GM21786 (cell line): ENCODE data around the gene OR10P1.
"Not testable (repeated sequence)": the region's sequence is repeated elsewhere in the genome, so short reads cannot be mapped to it uniquely, and the experiment has no call there.

Experiments used
- ATAC-seq: cut with Tn5 transposase; IDR thresholded peaks from one replicate; pipeline ENCODE4 v1.9.1; 2021; ENCODE audit not compliant: unreplicated experiment

OR10P1 gene, protein sequence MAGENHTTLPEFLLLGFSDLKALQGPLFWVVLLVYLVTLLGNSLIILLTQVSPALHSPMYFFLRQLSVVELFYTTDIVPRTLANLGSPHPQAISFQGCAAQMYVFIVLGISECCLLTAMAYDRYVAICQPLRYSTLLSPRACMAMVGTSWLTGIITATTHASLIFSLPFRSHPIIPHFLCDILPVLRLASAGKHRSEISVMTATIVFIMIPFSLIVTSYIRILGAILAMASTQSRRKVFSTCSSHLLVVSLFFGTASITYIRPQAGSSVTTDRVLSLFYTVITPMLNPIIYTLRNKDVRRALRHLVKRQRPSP

DNA sequence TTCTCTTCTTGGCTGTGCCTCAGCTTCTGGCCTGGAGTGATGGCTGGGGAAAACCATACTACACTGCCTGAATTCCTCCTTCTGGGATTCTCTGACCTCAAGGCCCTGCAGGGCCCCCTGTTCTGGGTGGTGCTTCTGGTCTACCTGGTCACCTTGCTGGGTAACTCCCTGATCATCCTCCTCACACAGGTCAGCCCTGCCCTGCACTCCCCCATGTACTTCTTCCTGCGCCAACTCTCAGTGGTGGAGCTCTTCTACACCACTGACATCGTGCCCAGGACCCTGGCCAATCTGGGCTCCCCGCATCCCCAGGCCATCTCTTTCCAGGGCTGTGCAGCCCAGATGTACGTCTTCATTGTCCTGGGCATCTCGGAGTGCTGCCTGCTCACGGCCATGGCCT is at the start of gene OR10P1:
OR10P1 (plus strand) TSS at position 40 of the 400 bp plus-strand sequence; CDS start at position 40, 0 bp downstream.
- ATAC-seq = no peak

DNA sequence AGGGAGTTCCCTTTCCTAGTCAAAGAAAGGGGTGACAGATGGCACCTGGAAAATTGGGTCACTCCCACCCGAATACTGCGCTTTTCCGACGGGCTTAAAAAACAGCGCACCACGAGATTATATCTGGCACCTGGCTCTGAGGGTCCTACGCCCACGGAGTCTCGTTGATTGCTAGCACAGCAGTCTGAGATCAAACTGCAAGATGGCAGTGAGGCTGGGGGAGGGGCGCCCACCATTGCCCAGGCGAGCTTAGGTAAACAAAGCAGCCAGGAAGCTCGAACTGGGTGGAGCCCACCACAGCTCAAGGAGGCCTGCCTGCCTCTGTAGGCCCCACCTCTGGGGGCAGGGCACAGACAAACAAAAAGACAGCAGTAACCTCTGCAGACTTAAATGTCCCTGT is 46.5 kb upstream of the OR10P1 start:
- not testable (repeated sequence) for ATAC-seq

DNA sequence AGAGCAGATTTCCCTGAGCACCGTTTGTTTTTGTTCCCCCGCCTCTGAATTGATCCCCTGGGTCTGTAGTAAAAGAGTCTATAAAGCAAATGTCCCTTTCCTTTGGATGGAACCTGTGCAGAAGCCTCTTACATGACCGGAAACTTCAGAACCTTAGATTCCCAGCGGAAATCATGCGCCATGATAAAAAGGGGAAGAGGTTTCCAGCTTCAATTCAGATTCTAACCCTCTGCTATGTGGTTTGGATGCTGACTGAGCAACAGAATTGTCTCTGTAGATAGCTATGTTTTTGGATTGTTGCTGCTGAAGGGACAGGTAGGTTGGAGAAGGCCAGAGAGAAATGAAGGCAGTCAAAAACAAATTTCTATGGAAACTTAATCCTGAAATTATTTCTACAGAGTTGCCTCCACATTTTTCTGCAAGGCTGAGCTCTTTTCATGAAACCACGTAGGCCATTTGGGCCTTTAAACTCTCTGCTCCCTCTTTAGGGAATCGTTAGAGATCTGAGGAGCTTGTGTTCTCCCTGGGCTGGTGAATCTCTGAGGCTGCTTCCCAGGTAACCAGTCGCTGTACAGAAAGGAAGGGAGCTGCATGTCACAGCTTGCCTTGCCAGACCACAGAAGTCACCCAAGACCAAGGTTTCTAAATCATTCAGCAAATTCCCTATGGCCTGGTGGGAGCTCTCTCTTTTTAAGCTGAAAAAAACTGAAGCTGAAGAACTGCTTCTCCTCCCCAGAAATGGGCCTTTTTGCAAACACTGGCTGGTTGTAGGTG is 28.7 kb upstream of the OR10P1 start:
- ATAC-seq = no peak

DNA sequence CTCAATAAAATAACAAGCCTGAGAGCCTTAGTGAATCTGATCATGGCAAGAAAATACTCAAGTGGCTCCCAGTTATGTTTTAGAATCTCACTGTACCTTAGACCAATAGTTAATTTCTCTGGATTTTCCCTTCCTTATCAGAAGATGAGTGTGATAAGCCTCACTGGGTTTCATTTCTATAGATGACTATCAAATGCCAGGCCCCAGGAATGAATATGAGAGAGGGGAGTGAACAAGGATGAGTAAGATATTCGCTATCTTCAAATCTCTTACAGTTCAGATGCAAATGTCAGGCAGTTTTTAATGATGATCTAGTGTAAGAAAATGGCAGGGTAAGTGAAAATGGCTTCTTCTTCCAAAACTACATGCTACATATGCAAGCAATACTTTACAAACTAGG is 26.1 kb upstream of the OR10P1 start:
- no peak for ATAC-seq

DNA sequence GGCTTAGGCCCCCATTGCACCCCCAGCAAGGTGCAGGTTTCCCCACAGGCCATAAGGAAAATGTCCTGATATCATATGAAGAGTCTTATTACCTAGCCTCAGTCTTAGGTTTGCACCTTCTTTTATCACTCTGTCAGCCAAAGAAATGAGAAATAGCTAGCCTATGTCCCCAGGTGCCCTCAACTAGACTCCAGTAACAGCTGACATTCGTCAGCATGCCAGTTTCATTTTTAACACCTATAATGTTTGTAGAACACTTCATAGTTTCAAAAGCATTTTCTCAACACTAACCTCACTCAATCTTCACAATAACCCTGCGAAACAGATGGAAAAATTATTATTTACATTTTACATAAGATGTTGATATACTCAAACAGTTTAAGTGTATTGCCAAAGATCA is 24.0 kb upstream of the OR10P1 start:
- ATAC-seq = no peak

DNA sequence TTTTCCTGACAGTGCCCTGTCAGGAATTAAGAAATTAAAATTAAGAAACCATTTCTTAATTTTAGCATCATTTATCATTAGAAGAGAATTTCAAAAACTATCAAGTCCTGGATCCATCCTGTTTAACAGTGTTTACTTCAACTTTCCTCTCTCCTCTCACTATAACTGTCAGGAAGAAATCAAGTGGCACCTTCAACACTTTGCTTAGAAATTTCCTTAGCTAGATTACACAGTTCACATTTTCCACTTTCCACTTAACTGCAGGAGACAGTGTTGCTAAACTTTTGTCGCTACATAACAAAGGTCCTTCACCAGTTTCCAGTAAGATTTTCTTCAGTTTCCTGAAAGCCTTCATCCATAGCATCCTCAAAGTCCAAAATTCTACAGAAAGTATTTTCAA is 21.9 kb upstream of the OR10P1 start:
- no peak for ATAC-seq

DNA sequence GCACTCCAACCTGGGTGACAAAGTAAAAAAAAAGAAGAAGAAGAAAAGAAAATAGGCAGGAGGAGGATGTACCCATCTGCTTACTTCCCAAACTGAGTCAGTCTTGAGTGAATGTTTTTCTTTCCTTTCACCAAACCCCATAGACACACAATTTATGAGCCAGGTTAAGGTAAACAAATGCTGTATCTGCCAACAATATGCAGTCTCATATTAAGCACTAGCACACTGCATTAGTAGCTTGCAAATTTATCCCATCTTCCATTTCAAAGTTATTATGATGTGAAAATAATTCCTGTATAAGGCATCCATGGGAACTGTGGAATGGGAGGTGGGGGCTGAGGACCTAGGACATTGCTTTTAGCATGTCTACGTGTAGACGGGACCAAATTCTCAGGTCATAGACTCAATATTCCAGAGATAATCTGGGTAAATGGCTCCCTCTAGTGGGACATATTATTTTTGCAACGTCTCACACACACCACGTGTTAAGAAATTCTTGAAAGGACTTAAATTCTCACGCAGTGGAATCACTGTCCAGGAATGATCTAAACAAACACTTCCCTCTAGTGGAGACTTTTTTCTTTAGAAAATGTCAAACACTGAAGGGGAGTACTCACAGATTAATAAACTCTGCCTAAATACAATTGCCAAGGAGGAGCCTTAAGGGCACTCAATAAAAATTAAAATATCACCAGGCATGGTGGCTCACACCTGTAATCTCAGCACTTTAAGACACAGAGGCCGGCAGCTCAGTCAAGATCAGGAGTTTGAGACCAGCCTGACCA is 17.1 kb upstream of the OR10P1 start:
- ATAC-seq = peak; percentile 85

DNA sequence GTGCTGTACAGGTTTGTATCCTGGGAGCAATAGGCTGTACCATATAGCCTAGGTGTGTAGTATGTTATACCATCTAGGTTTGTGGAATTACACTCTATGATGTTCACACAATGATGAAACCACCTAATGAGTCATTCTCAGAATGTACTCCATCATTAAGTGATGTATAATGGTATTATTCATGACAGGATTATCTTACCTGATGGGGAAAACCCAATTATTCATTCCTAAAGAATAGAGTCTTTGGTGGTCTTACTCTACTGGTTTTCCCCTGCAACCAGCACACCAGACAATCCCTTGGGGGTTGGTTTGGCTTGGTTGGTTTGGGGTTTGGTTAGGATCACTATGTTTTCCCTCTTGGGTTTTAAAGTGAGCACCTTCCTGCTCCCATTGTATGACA is 12.6 kb upstream of the OR10P1 start:
- no peak for ATAC-seq

DNA sequence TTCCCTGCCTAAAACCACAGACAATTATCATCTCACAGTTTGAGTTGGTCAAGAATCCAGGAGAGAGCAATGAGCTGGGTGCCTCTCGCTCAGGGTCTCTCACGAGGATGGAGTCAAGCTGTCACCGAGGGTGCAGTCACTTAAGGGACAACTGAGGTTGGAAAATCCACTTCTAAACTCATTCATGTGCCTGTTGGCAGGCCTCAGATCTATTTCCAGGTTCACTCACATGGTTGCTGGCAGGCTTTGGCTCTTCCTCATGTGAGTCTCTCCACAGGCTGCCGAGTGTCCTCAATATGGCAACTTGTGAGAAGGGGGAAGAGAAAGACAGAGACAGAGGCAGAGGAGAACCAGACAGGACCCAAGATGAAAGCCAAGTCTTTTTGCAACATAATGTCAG is 10.5 kb upstream of the OR10P1 start:
- no peak for ATAC-seq

DNA sequence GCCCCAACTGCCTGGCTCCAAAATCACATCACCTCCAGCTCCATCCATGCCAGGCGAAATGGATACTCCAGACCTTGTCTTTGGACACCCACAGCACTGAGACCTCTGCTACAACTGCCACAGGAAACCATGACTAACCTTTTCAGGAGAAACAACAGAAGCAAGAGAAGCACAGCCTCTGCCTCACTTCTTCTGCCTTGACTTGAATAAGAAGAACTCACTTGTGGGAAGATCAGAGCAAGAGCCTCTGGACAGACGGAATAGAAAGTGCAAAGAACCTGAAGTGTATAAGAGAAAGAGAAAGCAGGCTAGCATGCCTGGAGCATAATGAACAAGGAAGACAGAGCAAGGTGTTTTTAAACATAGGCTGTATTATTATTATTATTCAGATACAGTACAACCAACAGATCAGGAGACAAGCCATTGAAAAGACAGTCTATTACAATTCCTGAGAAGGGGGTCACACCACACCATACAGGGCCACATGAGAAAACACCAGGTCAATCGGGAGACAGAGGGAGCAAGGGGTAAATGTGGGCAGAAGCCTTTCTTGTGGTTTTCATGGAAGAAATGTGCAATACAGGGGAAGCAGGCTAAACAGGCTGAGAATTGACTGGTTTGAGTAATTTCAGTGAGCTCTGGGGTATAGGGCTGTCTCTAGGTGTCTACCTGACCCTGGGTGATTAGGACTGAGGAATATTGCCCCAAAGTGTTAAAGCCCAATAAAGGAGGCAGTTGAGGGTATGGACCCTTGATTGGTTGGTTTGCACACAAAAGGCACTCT is 7.4 kb upstream of the OR10P1 start:
- ATAC-seq = no peak

DNA sequence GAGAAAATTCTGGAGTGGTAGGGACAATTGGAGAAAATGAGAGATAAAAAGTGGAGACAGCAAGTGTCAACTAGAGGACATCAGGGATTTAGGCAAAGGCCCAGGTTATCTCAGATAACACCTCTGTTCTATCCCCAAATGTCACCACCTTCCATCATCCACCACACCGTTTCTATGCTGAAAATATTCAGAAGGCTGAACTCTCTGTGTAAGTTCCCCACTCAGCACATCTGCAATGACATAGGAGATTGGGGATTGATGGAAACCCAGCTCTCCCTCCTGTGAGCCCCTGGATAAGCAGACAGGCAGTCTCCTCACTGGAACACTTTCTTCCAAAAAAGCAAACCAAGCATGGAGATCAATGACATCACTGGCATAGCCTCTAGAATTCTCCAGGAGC is 5.6 kb upstream of the OR10P1 start:
- ATAC-seq = no peak

DNA sequence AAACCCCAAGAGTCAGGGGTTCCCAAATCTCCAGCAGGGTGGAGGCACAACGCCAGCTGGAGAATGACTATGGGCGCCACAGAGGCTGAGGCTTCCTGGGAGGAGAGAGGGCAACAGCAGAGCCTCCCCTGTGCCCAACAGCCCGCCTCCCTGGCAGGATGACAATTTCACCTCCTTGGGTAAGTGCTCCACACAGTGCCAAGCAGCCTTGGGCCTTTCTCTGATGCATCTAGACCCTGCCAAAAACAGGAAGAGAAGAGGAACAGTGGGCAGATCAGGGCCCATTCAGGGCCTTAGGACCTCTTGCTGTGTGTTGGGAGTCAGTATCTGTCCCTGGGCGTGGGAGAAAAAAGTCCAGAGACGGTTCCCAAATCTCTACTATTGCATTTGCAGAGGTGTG is 5.0 kb upstream of the OR10P1 start:
- no peak for ATAC-seq

DNA sequence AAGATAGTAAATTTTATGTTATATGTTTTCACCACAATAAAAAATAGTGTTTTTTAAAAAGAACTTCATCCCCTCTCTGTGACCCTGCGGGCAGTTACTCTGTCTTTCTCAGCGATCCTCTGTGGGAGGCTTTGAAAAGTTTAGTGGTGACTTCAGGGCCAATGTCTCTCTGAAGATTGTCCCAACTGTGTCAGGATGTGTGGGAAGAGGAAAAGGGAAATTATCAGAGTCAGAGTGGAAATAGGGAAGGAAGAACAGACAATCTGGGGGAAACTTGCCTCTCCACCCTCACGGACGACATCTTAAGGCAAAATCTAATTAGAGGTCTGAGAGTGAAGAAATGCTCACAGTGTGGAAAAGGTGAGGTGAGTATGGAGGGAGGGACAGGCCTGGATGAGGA is 3.5 kb upstream of the OR10P1 start:
- ATAC-seq = no peak

DNA sequence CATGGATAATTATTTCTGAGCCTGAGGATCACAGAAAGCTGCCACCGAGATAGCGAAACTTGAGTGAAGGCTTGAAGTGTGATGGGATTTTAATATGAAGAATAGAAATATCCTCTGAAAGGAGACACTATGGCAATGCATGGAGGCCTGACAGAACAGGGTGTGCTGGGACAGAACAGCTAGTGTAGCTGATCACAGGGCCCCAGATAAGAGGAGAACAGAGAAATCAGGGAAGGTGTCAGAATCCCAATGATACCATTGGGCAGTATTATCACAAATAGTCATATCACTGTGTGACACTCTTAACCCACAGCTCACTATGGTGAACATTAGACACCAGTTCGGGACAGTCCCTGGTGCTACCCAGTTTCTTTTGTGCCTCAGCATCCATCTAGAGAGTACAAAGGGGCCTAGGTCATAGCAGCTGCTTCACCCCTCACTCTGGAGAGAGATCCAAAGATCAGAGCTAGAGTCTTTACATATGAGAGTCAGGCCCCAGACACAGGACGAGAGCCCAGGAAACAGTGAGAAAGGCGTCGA is 506 bp upstream of the OR10P1 start:
- no peak for ATAC-seq

DNA sequence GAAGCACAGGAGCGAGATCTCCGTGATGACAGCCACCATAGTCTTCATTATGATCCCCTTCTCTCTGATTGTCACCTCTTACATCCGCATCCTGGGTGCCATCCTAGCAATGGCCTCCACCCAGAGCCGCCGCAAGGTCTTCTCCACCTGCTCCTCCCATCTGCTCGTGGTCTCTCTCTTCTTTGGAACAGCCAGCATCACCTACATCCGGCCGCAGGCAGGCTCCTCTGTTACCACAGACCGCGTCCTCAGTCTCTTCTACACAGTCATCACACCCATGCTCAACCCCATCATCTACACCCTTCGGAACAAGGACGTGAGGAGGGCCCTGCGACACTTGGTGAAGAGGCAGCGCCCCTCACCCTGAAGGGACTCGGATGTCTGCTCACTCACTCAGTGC is 775 bp downstream of the OR10P1 start:
- ATAC-seq = no peak

DNA sequence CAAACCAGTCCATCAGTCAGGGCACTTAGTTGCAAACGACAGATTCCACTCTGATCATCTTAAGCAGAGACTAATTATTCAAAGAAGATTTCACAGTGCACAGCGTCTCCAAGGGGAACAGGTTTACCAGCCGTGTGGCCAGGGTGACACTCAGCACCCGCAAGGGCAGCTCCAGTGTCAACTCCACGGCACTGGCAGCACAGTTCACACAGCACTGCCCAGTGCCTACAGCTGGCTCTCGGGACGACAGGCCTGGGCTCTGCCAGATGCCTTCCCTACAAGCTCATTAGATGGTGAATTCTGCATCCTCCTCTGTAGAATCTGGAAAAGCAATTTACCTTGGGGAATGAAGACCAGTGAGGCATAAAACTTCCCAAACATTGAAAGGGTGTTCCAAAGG is 4.9 kb downstream of the OR10P1 start:
- ATAC-seq = no peak

DNA sequence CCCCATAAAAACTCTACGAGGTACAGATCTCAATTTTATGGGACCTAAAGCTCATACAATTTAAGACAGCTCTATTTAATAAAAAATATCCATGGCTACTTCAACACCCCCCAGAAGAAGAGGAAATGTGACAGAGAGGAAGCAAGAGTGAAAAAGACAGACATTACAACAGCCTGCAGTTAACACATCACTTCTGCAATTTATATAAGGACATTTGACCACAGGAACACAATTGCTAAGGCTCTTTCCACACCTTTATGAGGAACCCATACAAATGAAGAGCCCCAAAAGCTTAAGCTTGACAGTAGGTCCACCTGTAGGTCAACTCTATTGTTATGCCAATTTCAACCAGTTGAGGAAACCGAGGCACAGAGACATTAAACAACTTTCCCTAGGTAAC is 5.6 kb downstream of the OR10P1 start:
- ATAC-seq = no peak

DNA sequence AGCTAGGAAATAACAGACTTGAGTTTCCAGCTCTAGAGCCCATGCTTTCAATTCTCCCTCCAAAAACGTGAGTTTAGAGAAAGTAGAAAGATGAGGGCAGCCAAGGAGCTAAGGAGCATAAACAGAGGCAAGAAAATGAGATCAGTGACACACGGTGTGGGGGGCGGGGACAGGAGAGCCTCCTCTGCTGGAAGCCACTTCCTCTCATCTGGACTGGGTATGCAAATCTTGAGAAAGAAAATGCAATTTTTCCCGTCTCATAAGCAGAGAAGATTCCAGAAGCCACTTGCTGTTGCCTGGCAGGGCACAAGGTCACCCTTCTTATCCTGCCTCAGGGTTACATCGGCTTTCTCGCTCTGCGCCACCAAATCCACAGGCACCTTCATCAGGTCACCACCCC is 6.0 kb downstream of the OR10P1 start:
- no peak for ATAC-seq

DNA sequence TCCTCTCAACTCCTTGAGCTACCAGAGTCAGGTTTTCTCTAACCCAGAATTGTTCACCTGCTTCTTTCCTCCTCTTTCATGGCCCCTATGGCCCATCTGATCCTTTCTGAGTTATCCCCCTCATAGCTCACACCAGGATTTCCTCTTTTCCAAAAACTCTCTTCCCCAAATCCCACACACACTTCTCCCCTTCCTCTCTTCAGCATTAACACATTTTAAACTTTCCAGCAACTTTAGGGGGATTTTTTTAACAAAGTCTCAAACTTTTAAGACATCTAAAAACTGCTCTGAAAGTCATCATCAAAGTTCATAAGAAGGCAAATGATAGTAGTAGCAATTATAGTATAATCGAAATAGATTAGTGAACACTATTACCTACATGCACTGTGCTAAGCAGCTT is 7.9 kb downstream of the OR10P1 start:
- no peak for ATAC-seq

DNA sequence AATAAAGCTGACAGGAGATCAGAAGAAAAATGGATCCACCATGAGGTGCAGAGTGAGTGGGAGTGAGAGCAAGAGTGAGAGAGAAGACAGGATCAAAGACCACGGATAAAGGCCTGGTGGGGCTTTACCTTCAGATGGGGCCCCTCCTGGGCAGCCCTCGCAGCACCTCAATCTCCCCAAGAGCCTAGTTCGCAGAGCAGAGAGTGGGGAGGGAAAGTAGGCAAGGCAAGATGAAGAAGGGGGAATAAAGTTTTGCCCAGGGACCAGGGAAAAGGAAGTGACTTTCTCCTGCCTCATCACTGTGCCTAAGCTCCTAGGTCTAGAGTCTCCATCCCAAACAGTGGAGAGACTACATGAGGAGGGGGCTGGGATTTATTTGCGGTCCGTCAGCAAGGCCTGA is 10.3 kb downstream of the OR10P1 start:
- no peak for ATAC-seq
